ENCODE measurements around the gene NDOR1. TPM values are rescaled to one million over a fixed set of nuclear protein-coding genes. Genes with fewer than 3 reads are reported as not detected.
"Not testable (repeated sequence)": the region's sequence is repeated elsewhere in the genome, so short reads cannot be mapped to it uniquely, and the experiment has no call there.

NDOR1 gene
- total RNA-seq, 1 donor from 2014 or later: 22.5 TPM

DNA sequence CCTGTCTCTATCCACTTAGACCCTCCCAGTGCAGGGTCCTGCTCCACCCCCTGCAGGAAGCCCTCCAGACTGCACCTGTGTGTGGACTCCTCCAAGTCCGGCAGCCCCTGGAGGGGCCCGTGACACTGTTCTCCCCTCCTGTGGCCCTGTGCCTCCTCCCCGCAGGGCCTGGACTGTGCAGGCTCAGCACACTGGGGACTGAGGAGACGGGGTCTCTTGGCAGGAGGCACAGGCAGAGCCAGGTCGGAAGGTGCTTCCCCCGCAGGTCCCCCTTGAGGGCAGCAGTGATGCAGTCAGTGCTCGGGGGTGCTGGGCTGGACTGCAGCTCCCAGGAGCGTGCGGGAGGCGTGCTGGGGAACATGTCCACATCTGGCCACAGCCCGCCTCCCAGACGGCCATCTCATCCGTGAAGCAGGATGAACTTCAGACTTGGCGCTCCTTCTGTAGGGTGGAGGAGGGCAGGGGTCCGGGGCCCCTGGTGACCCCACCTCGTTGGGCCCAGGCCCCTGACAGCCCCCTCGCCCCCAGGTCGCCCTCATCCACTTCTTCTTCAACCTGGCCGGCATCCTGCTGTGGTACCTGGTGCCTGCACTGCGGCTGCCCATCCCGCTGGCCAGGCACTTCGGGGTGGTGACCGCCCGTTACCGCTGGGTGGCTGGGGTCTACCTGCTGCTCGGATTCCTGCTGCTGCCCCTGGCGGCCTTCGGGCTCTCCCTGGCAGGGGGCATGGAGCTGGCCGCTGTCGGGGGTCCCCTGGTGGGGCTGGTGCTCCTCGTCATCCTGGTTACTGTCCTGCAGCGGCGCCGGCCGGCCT is 30.1 kb downstream of the NDOR1 start:
- Mint-ChIP-seq H3K36me3 (ENCODE audit: low read depth, unreplicated experiment) (peaks cover 3% of the 10 kb centered on the region), H3K4me1 (ENCODE audit: unreplicated experiment) (no peaks in the 10 kb centered on the region), H3K27ac (ENCODE audit: unreplicated experiment) (no peak overlapping the region), H3K9me3 (ENCODE audit: unreplicated experiment) (no peaks in the 10 kb centered on the region), H3K27me3 (ENCODE audit: unreplicated experiment) (peaks cover 4% of the 10 kb centered on the region), H3K4me3 (ENCODE audit: unreplicated experiment) (no peak overlapping the region)
- TF ChIP-seq, protein P1, sequence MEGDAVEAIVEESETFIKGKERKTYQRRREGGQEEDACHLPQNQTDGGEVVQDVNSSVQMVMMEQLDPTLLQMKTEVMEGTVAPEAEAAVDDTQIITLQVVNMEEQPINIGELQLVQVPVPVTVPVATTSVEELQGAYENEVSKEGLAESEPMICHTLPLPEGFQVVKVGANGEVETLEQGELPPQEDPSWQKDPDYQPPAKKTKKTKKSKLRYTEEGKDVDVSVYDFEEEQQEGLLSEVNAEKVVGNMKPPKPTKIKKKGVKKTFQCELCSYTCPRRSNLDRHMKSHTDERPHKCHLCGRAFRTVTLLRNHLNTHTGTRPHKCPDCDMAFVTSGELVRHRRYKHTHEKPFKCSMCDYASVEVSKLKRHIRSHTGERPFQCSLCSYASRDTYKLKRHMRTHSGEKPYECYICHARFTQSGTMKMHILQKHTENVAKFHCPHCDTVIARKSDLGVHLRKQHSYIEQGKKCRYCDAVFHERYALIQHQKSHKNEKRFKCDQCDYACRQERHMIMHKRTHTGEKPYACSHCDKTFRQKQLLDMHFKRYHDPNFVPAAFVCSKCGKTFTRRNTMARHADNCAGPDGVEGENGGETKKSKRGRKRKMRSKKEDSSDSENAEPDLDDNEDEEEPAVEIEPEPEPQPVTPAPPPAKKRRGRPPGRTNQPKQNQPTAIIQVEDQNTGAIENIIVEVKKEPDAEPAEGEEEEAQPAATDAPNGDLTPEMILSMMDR (IDR thresholded peaks at IDR 0.05; ENCODE audit: unreplicated experiment): no peak
- DNase-seq (ENCODE audit: low spot score): no peak

DNA sequence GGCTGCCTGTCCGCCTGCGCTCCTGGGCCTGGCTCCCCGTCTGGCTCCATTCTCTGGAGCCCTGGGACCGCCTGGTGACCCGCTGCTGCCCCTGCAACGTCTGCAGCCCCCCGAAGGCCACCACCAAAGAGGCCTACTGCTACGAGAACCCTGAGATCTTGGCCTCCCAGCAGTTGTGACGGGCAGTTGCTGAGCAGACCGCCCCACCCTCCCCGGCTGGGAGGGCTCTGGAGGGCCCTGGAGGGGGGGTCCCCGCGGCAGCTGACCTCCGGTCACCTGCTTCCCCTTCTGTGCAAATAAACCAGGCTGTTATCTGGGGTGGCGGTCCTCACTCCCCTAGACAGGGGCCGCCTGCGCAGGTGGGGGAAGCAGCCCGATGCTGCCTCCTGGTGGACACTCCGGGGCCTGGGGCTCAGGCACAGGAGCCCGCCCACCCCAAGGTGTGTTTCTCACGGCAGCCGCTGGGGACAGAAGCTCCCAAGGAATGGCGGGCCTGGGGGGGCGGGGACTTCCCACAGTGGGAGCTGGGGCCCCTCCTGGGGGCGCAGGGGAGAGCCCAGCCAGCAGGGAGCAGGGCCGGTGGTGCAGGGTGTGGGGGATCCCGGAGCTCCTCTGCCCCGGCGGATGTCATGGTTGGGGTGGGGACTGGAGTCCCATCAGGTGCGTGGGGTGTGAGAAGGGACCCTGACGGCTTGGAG is 30.9 kb downstream of the NDOR1 start:
- Mint-ChIP-seq H3K4me1 (ENCODE audit: unreplicated experiment) (peaks cover 2% of the 10 kb centered on the region), H3K27ac (ENCODE audit: unreplicated experiment) (no peak overlapping the region), H3K36me3 (ENCODE audit: low read depth, unreplicated experiment) (peaks cover 3% of the 10 kb centered on the region), H3K9me3 (ENCODE audit: unreplicated experiment) (no peaks in the 10 kb centered on the region), H3K27me3 (ENCODE audit: unreplicated experiment) (peaks cover 8% of the 10 kb centered on the region), H3K4me3 (ENCODE audit: unreplicated experiment) (no peak overlapping the region)
- peak; percentile 92 for DNase-seq (ENCODE audit: low spot score)
- TF ChIP-seq, protein P1 (IDR thresholded peaks at IDR 0.05; ENCODE audit: unreplicated experiment): peak; percentile 96

DNA sequence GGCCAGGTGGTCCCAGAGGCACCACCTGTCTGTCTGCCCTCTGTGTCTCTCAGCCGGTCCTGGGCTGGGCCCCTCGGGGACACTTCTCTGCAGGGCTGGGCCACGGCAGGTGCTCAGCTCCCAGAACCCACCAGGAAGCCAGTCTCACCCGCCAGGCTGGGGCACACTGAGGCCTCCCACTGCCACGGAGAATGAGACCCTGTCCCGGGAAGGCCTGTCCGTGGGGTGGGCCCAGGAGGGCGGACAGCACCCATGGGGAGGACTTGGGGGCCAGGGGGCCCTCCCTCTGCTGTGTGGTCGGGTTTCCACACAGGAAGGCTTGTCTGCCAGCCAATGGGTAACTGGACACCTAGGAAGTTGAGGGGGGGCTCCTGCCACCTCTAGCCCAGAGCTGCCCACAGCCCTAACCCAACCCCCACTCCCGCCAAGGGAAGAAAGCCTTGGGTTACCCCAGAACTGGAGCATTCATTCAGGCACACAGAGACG is 31.5 kb downstream of the NDOR1 start:
- DNase-seq (ENCODE audit: low spot score): no peak
- Mint-ChIP-seq H3K4me3 (ENCODE audit: unreplicated experiment) (no peak overlapping the region), H3K27me3 (ENCODE audit: unreplicated experiment) (peaks cover 8% of the 10 kb centered on the region), H3K27ac (ENCODE audit: unreplicated experiment) (no peak overlapping the region), H3K36me3 (ENCODE audit: low read depth, unreplicated experiment) (peaks cover 3% of the 10 kb centered on the region), H3K9me3 (ENCODE audit: unreplicated experiment) (no peaks in the 10 kb centered on the region), H3K4me1 (ENCODE audit: unreplicated experiment) (peaks cover 3% of the 10 kb centered on the region)
- TF ChIP-seq, protein P1 (IDR thresholded peaks at IDR 0.05; ENCODE audit: unreplicated experiment): no peak

DNA sequence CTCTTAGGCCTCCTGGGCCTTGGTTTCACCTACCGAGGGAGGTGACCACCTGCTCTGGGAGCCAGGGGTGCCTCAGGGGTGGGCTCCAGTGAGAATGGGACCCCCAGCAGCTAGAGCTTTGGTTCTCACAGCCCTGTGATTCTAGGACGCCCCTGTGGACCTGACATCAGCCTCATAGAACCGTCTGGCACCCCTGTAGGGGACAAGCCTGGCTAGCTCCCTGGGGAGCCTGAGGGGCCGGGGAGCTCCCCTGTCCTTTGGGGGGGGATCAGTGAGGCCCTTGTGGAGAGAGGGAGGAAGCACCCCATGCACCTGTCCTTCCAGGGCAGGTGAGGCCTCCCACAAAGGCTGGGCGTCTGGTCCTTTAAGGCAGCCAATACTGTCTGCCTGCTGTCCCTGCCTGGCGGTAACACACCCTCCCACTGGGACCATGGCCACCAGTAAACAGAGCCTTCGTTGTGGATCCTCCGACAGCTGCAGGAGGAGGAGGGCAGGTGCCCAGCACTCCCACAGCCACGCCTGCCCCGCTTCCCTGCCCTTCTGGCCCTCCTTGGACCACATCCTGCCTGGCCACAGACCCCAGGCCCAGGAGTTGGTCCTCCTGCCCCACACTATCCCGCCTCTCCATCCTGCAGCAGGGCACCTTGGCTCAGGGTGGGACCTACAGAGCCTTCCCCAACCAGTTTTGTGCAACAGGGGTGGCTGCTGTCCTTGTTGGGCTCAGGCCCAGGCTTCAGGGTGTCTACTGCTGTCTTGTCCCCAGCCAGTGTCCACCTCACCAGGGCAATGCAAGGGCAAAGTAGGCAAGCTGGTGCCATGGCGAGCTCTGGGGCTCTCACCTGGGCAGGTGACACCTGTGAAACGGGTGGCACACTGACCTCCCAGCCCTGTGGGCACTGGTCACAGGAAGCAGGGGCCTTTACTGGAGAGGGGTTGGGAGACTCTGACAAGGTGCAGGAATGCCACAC is 32.5 kb downstream of the NDOR1 start:
- no peak overlapping the region for H3K4me3 Mint-ChIP-seq (ENCODE audit: unreplicated experiment)
- DNase-seq (ENCODE audit: low spot score): no peak
- H3K4me1 Mint-ChIP-seq (ENCODE audit: unreplicated experiment): peaks cover 14% of the 10 kb centered on the region
- H3K27me3 Mint-ChIP-seq (ENCODE audit: unreplicated experiment): peaks cover 17% of the 10 kb centered on the region
- TF ChIP-seq, protein P1 (IDR thresholded peaks at IDR 0.05; ENCODE audit: unreplicated experiment): no peak
- H3K27ac Mint-ChIP-seq (ENCODE audit: unreplicated experiment): no peak overlapping the region
- H3K9me3 Mint-ChIP-seq (ENCODE audit: unreplicated experiment): no peaks in the 10 kb centered on the region
- peaks cover 11% of the 10 kb centered on the region for H3K36me3 Mint-ChIP-seq (ENCODE audit: low read depth, unreplicated experiment)

DNA sequence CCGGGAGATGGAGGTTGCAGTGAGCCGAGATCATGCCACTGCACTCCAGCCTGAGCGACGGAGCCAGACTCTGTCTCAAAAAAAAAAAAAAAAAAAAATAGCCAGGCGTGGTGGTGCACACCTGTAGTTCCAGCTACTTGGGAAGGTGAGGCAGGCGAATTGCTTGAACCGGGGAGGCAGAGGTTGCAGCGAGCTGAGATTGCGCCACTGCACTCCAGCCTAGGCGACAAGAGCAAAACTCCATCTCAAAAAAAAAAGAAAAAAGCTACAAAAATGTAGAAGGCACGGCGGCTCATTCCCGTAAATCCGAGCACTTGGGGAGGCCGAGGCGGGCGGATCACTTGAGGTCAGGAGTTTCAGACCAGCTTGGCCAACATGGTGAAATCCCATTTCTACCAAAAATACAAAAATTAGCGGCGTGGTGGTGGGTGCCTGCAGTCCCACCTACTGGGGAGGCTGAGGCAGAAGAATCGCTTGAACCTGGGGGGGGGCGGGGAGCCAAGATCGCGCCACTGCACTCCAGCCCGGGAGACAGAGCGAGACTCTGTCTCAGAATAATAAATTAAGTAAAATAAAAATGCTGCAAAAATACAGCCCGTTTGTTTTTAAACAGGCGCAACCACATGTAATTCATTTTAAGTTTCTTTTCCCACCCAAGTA is 34.2 kb downstream of the NDOR1 start:
- H3K27ac Mint-ChIP-seq (ENCODE audit: unreplicated experiment): peak overlapping the region; percentile 57
- peaks cover 11% of the 10 kb centered on the region for H3K36me3 Mint-ChIP-seq (ENCODE audit: low read depth, unreplicated experiment)
- peak overlapping the region; percentile 74 for H3K4me3 Mint-ChIP-seq (ENCODE audit: unreplicated experiment)
- peaks cover 18% of the 10 kb centered on the region for H3K27me3 Mint-ChIP-seq (ENCODE audit: unreplicated experiment)
- H3K4me1 Mint-ChIP-seq (ENCODE audit: unreplicated experiment): peaks cover 27% of the 10 kb centered on the region
- H3K9me3 Mint-ChIP-seq (ENCODE audit: unreplicated experiment); DNase-seq (ENCODE audit: low spot score): not testable (repeated sequence)

Measured in endothelial cell (in vitro differentiated cells).